ENCODE data around the gene ZNF625.

- TF ChIP-seq GATA3 (IDR thresholded peaks at IDR 0.05; ENCODE audit: low read depth, low read length) = no peak
- TF ChIP-seq GATA2 (IDR thresholded peaks at IDR 0.05; ENCODE audit: low read depth, low read length) = no peak
These were observed 43.4 kb upstream of the ZNF625 start for GRCh38 chr19:12199757-12200419.
